GM06990 (cell line): Measurements from ENCODE around the gene COL25A1.

Source experiments
- DNase-seq: peaks from one replicate; pipeline ENCODE4 v3.0.0-alpha.2; 2011; ENCODE audit not compliant: insufficient read length; ENCODE audit errors: extremely low read depth
- H3K27me3 ChIP-seq: replicated peaks from 2 replicates; pipeline ENCODE4 v1.6.0; 2011; ENCODE audit warnings: low read length; ENCODE audit not compliant: control insufficient read depth, insufficient read depth
- H3K36me3 ChIP-seq: 2 replicates; pipeline ENCODE4 v1.5.1; 2011; ENCODE audit warnings: low read length; ENCODE audit not compliant: control insufficient read depth, insufficient read depth
- H3K4me3 ChIP-seq: replicated peaks from 2 replicates; pipeline ENCODE4 v1.5.1; 2011; ENCODE audit warnings: low read depth, mild to moderate bottlenecking, control low read depth, low read length
- CTCF ChIP-seq: IDR thresholded peaks from 2 replicates; pipeline ENCODE4 v1.5.1; 2011; ENCODE audit warnings: low read length, control low read depth, mild to moderate bottlenecking, inconsistent platforms; ENCODE audit not compliant: insufficient read depth, poor library complexity, severe bottlenecking

The COL25A1 gene

DNA sequence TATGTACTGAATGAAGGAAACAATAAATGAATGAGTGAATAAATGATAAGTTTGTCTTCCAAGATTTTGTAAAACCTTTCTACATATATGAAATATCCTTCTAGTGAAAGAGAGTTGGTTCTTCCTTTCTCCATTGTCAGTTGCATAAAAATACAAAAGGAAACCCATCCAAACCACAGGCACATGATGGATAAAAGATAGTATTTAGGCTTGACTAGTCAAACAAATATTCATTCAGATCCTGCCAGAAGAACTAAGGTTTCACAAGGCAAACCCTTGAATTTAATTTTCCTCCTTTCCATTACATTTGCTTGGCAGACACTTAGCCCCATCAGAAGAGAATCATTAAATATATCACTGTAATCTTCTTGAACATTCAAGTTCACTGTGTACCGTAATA is 208.4 kb downstream of the COL25A1 start:
- TF ChIP-seq CTCF: no peak
- no peak for DNase-seq
- Histone ChIP-seq H3K27me3 (no peaks in the 10 kb centered on the region; the same call in none of the 2 replicates), H3K4me3 (no peak overlapping the region), H3K36me3 (no peaks in the 10 kb centered on the region)

- Histone ChIP-seq H3K27me3 (no peaks in the 10 kb centered on the region; the same call in none of the 2 replicates), H3K36me3 (no peaks in the 10 kb centered on the region), H3K4me3 (no peak overlapping the region)
- TF ChIP-seq CTCF: no peak
- no peak for DNase-seq
These were observed 210.6 kb downstream of the COL25A1 start for GRCh38 chr4:109091727-109092409.

GRCh38 chr4:109083911-109084310 is 218.5 kb downstream of the COL25A1 start:
- TF ChIP-seq CTCF: no peak

GRCh38 chr4:109079731-109080130 is 222.7 kb downstream of the COL25A1 start:
- no peaks in the 10 kb centered on the region for H3K36me3 ChIP-seq
- no peaks in the 10 kb centered on the region for H3K27me3 ChIP-seq
- no peak for DNase-seq
- H3K4me3 ChIP-seq: no peak overlapping the region
- no peak for TF ChIP-seq CTCF

More at GRCh38 chr4:109083911-109084310, 218.5 kb downstream of the COL25A1 start:
- no peaks in the 10 kb centered on the region for H3K27me3 ChIP-seq
- no peaks in the 10 kb centered on the region for H3K36me3 ChIP-seq
- no peak overlapping the region for H3K4me3 ChIP-seq
- DNase-seq: no peak

DNA sequence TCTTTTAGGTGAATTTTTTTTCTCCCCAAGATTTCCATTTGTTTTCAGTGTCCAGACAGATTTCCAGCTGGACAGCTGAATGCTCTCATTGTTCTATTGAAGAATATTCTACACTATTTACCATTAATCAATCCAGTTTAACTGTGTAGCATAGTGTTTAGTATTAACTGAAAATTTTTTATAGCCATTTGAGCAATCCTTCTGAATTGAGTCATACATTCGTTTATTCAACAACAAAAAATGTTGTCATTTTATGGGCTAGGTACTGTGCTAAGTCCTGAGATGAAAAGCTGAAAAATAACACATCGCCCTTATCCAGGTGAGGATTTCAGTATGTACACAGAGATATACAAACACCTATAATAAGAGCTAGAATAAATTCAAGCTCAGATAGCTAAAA is 223.3 kb downstream of the COL25A1 start:
- no peaks in the 10 kb centered on the region for H3K27me3 ChIP-seq
- TF ChIP-seq CTCF: no peak
- no peak overlapping the region for H3K4me3 ChIP-seq
- no peaks in the 10 kb centered on the region for H3K36me3 ChIP-seq
- no peak for DNase-seq

DNA sequence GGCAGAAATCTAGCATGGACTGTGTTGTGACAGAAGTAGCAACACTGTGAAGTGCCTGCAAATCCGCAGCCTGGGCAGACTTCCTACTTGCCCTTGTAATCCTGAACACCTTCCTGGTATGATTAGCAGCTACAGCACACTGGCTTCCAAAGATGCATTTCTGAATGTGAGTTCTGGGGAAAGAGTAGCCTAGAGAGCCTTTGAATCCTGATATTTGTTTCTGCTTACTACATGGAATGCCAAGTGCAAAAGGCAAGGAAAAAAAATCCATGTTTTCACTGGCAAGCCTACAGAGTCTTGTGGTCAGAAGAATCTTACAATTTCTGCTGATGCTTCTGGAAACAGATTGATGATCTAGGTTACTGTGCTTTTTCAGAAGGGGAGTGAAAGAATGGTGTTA is 223.7 kb downstream of the COL25A1 start:
- no peaks in the 10 kb centered on the region for H3K27me3 ChIP-seq
- TF ChIP-seq CTCF: no peak
- H3K4me3 ChIP-seq: no peak overlapping the region

More for the DNA sequence above, 223.7 kb downstream of the COL25A1 start:
- DNase-seq: no peak
- H3K36me3 ChIP-seq: no peaks in the 10 kb centered on the region
